Body of pancreas (tissue), 4 donors: ENCODE measurements around the gene NPC2.

Source experiments
- CTCF ChIP-seq, 7 experiments: fragments of 450-650 bp in 4 of 7; fragments of 200-600 bp in 3 of 7; sonication (generic) in 3 of 7; IDR thresholded peaks; one replicate each; pipeline ENCODE4 v1.5.1; 2016 to 2019; ENCODE audit warnings: antibody characterized with exemption in 7 of 7
- POLR2A ChIP-seq, 3 donors: fragments of 450-650 bp; IDR thresholded peaks; one replicate each; pipeline ENCODE4 v1.6.1; 2016; ENCODE audit warnings: antibody characterized with exemption in 3 of 3, mild to moderate bottlenecking in 2 of 3

DNA sequence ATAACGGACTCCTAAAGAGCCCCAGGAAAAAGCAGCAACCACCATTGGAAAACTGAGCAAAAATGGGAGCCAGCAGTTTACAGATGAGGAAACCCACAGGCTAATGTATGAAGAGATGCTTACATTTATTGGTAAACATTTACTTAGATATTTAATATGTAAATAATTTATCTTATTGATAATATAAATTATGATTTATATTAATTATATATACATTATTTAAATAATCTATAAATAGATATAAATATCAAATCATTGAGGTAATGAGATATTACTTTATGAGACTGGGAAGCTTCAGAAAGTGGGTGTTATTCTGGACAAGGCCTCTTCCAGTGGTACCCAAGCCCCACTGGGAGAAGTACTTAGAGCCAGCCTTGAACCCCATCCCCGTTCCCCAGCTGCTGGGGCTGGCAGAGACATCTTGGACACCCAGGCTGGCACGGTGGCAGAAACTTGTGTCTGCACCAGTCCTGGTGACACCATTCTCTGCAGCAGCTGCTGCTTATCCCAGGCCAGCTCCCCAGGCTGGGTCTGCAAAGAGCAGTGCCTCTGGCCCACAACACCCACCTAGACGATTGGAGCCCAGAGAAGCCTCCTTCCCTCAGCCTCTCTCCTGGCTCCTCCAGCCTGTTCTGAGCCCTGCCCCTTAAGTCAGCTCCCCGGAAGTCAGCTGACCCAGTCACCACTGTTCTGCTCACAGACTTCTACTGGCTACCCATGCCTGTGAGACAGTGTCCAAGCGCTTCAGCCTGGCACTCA is 26.4 kb upstream of the NPC2 start:
- TF ChIP-seq POLR2A (IDR thresholded peaks at IDR 0.05) (no peak), CTCF (IDR thresholded peaks at IDR 0.05) (no peak)
